Measurements from ENCODE around the gene AQP12B.
"Not testable (repeated sequence)": the region's sequence is repeated elsewhere in the genome, so short reads cannot be mapped to it uniquely, and the experiment has no call there.

Gene AQP12B

DNA sequence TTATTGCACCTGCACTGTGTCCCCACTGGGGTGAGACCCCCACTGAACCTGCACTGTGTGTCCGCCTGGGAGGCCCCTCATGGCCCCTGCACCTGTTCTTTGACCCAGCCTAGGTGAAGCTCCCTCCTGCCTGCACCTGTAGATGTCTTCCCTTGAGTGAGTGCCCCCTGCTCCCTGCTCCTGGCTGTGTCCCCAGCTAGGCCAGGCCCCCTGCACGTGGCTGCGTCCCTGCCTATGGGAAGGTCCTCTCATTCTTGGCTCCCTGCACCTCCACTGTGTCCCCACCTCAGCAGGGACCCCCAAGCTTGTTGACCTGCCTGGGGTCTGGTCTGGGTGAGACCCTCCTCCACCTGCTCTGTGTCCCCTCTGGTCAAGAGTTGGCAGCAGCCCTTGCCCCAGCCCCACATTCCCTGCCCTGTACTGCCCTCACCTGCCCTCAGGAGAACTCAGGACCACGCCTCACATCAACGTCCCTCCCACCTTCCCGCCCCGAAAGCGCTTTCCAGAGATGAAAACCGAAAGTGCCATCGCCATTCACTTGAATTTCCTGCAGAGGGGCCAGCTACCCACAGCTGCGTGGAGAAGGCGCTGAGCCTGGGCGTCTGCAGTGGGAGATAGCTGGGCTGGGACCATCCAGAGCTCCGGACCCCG lies 769 bp upstream of the AQP12B start:
- DNase-seq (ENCODE audit: low spot score) = not testable (repeated sequence)

DNA sequence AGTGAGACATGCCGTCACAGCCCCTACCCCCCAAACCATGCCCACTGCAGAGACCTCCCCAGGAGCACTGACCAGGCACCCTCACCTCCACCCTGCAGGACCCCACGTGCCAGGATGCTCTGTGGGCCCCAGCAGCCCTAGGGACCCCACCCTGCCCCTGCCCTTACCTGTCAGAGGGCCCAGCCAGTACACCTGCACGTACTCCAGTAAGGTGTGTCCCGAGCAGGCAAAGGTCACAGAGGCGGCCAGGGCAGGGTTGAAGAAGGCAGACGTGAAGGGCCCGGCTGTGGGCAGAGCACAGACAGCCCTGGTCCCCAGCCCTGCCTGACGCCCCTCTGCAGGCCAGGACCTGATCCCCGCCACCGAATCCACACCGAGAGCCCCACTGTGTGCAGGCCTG lies 2.5 kb downstream of the AQP12B start:
- DNase-seq (ENCODE audit: low spot score) = not testable (repeated sequence)

DNA sequence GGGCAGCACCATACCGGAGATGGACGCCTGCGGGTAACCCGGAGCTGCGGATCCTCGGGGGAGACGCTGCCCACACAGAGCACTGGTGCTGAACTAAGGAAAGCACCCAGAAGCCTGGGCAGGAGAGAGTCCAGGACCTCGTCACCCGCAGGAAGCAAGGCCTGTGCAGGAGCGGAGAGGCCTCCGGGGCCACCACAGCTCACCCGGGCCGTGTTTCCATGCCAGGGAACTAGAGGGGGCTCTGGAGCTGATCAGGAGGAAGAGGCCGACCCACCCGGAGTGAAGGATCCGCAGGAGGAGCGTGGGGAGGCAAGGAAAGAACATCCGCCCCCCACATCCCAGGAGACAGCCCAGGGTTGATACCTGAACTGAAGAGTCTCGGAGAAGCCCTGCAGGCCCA lies 3.8 kb downstream of the AQP12B start:
- DNase-seq (ENCODE audit: low spot score) = not testable (repeated sequence)

DNA sequence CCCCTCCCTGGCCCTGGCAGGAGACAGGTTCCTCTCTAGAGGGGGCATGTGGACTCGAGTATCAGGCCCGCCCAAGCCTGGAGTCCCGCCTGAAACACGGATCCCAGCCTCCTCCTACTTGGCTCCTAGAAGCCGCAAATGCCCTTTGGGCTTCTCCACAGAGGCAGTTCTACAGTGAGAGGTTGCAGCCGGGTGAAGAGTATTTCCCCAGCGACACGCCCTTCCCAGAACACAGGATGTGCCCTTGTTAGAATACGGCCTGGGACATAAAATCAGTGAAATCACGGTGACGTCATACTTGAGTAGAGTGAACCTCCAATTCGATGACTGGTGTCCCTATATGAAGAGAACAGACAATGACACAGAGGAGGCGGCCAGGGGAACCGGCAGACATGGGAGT lies 4.6 kb downstream of the AQP12B start:
- DNase-seq (ENCODE audit: low spot score) = not testable (repeated sequence)

DNA sequence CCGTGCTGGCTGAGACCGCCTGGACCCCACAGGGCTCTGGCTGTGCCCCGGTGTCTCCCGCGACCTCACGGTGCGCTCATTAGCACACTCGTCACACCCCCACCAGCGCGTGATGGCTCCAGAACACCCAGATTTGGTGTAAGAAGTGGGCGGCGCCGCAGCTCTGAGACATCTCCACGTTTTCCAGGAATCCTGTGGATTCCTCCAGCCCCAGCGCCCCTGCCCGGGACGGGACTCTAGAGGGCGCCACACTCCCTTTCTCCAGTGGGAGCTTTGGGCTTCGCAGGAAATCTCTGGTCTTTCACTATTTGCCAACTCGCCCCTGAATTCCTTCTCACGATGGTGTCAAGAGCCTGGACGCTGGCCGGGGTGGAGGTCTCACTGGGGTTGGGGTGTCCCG lies 7.3 kb downstream of the AQP12B start:
- not testable (repeated sequence) for DNase-seq (ENCODE audit: low spot score)

DNA sequence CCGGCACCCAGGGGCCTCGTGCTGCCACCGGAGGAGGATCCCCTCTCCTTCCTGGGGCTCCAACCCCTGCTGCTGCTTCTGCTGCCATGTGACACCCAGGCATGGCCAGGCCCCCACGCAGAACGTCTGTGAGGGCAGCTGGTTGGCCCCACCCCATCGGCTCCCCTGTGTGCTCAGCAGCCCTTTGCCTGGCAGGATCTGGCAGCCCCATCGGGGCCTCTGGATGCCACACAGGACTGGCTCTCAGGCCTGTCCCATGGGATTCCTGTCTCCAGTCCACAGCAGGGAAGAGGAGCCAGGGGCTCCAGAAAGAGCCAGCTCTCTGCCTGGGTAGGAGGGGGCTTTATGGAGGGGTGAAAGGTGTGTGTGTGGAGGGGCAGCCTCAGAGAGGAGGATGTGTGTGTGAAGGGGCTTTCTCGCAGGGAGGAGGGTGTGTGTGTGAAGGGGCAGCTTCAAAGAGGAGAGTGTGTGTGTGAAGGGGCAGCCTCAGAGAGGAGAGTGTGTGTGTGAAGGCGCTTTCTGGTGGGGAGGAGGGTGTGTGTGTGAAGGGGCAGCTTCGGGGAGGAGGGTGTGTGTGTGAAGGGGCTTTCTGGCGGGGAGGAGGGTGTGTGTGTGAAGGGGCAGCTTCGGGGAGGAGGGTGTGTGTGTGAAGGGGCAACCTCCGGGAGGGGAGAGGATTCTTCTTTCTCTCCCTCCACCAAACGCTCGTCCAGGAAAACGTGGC lies 8.1 kb downstream of the AQP12B start:
- not testable (repeated sequence) for DNase-seq (ENCODE audit: low spot score)

DNA sequence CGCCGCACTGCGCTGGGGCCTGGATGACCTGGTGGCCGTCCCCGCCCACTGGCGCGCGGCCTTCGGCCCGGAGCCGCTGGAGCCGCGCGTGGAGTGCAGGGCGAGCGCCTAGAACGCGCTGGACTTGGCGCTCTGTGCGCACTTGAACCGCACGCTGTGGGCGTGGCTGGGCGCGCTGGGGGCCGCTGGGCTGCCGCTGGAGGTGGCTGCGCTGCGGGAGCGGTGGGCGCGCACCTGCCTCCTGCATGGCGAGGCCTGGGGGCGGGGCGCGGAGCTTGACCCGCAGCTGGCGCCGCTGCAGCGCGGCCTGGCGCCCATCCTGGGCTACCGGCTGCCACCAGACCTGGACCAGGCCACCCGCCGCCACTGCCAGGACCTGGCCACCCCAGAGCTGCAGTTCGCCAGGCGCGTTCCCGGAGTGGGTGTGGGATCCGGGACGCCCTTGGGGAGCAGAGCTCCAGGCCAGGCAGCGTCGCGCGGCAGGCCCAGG lies 9.9 kb downstream of the AQP12B start:
- no peak for DNase-seq (ENCODE audit: low spot score)

DNA sequence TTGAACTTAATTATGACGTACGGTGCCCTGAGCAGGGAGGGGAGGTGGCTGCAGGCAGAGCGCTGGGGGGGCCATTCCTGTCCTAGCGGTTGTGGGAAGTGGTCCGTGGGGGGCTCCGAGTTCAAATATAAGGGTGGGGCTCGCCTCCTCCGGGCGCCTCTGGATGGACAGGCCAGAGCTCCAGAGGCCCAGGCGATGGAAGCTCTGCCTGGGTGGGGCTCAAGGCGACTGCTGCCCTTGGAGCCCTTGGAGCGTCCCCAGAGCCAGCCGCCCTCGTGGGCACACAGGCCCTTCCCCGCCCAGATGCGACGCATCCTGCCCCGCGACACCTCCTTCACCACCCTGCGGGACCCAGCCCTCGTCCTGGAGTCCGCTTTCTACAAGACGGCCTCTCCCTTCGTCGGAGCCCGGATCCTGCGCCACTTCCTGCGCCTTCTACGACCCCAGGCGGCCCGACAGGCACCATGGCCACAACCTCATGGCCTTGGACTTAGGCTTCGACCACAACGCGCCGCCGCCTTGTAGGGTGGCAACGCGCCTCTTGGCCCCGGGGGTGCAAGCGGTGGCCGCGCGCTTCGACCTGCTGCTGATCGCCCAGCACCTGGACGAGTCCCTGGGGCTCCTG lies 10.5 kb downstream of the AQP12B start:
- DNase-seq (ENCODE audit: low spot score) = no peak

DNA sequence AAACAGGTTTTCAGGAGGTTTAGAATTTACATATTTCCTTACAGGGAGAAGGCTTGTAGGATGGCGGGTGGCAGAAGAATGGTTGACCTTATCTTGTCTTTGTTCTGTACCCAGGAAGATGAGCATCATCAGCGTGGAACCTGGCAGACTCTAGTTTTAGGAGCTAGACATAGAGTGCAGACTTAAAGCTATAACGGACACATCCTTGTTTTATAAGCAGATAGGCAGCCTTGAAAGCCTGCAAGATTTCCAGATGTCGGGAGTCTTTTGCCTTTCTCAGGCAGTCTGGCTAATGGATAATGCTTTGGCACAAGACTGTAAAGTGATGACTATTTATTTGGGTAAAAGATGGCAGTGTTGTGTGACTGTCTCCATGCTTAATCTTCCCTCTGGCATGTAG lies 11.7 kb downstream of the AQP12B start:
- no peak for DNase-seq (ENCODE audit: low spot score)

DNA sequence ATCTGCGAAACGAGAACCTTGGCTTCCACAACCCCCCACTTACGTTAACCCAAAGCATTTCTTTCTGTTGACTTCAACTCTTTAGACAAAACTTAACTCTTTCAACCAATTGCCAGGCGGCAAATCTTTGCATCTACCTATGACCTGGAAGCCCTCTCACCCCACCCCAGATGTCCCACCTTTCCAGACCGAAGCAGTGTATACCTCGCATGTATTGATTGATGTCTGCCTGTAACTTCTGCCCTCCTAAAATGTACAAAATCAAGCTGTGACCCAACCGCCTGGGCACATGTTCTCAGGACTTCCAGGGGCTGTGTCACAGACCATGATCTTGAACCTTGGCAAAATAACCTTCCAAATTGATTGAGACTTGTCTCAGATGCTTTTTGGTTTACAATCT lies 12.3 kb downstream of the AQP12B start:
- DNase-seq (ENCODE audit: low spot score) = no peak

DNA sequence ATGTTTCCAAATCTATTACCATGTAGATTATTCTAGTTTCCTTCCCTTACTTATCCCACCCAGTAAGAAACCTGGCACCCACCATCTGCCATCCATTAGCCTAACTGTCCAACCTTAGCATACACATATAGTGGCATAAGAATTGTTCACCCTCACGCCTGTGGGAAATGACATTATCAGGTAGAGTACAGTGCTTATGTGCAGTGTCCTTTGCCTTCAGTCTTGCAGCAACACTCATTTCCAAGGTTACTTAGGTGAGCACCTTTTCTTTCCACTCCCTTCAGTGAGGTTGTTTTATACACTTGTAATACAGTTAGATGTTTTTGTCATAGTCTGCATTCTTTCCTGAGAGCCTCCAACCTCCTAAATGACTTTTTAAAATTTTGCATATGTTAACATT lies 18.1 kb downstream of the AQP12B start:
- DNase-seq (ENCODE audit: low spot score) = no peak

DNA sequence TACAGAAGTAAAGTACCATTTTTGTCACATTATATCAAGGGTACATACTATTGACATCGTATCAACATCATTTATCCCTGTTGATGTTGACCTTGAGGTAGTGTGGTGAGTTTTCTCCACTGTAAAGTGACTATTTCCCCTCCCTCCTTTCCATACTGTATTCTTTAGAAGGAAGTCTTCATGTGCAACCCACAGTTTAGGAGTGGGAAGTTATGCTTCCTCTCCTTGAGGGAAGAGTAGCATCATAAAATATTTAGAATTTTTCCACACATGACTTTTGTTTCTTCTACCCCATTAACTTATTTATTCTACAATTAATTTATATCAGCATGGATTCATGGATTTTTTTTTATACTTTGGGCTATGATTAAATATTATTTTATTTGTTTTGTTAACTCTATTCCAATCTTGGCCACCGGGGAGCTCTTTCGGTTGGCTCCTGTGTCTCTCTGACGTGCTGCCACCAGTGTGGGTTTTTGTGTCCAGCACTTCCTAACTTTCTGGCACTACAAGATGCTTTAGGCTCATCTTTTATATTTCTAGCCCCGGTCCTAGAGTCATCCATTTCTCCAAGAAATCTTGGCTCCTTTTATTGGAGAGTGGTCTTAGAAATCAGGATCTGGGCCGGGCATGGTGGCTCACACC lies 19.0 kb downstream of the AQP12B start:
- DNase-seq (ENCODE audit: low spot score) = no peak

DNA sequence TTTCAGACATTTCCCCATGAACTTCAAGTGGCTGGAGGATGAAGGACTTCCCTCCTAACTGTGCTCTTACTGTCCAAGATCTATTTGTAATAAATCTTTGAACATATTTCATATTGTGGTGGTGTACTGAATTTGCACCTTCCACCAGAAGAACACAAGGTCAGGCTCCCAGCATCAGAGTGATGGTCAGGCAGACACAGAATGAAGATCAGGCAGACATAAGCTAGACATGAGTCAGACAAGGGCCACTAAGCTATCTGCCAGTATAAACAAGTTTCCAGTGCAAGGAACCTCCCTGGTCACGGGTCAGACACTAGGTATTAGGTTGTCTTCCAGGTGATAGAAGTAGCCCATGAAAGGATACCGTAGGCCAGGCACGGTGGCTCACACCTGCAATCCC lies 20.0 kb downstream of the AQP12B start:
- no peak for DNase-seq (ENCODE audit: low spot score)

DNA sequence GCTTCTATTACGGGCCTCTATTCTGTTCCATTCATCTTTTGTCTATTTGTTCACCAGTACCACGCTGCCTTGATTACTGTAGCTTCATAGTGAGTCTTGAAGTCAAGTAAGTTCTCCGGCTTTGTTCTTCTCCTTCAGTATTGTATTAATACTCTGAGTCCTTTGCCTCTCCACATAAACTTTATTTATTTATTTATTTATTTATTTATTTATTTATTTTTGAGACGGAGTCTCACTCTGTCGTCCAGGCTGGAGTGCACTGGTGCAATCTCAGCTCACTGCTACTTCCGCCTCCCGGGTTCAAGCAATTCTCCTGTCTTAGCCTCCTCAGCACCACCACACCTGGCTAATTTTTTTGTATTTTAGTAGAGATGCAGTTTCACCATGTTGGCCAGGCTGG lies 22.8 kb downstream of the AQP12B start:
- not testable (repeated sequence) for DNase-seq (ENCODE audit: low spot score)

DNA sequence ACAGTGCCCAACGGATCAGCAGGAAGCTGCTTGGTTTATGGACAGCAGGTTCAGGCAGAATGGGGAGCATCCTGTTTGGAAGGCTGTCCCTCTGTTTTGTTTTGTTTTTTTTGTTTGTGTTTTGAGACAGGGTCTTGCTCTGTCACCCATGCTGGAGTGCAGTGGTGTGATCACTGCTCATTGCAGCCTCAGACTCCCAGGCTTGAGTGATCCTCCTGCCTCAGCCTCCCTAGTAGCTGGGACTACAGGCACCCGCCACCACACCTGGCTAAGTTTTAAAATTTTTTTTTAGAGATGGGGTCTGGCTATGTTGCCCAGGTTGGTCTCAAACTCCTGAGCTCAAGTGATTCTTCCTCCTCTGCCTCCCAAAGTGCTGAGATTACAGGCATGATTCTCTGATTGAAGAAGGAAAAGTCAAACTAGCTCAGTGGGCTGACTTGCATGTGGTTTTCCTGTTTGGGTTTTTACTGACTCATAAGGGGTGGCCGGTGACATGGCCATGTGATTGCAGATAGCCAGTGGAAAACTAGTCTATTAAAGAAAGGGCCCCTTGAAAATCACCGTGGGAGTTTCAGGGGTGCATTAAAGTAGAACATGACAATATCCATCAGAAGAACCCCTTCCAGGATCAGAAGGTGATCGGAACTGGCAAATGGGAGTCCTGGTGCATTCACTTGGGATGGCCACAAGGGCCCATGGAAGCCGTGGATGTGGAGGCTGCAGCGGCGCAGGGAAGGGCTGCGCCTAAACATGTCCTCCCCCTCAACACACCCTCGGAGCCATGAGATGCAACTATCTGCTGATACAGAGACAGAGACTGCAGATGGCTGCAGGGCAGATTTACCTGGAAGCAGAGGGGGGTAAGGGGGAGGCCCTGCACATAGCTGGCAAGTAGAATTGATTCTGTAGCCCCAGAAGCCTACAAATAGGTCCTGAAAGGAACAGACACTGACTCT lies 26.5 kb downstream of the AQP12B start:
- no peak for DNase-seq (ENCODE audit: low spot score)

DNA sequence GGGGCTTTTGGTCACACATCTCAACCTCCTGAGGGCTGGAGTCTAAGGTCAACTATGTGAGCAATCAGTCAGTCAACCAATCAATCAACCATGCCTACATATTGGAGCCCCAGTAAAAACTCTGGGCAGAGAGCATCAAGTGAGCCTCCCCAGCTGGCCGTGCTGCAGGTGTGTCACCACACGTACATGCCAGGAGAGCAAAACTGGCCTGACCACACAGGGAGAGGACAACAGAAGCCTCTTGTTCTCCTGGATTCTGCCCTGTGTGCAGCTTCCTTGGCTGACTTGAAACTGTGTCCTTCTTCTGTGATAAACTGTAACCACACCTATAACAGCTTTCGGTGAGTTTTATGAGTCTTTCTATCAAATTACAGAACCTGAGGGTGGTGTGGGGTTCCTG lies 31.5 kb downstream of the AQP12B start:
- no peak for DNase-seq (ENCODE audit: low spot score)

DNA sequence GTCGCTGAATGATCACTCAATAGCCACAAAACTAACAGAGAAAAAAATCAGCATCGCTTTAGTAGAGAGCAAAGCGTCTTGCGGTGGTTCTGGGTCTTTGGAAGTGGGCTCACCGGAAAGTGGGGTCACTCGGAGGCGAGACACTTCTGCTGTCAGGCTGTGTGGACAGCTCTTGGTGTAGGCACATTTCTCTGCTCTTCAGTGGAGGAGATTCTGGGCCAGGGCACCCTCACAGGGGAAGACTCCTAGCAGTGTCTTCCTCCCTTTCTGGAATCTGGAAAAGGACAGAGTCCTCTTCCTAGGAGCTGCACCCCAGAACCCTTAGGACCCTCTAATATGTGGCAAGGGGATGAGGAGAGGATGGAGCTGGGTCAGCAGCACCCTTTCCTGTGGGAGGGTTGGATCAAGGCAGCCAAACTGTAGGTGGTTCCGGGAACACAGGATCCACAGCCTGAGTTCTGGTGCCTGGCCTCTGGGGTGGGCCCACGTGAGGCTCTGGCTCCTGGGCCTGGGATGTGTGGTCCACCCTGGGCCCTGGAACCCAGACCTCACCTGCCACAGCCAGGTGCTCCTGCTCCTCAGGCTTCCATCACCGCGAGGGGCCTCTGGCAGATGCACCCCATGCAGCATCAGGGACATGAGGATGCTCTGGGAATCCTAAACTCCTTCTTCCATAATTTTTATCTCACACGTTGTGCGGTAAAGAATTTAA lies 32.3 kb downstream of the AQP12B start:
- DNase-seq (ENCODE audit: low spot score) = no peak

DNA sequence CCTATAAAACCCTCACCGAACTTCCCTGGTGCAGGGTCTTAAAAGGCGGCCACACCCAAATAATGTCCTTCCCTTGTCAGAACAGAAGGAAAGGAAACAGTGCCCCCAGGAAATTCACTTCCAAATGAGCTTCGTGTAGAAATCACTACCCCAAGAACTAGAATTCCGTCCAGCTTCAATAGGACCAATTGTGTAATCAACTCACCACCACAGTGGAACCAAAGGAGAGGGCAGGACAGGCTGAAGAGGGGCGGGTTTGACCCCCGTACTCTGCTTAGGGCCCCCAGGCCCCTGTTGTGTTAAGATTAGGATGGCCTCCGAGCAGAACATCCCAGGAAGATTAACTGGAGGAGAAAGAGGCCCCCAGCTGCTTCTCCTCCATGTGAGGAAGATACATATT lies 33.4 kb downstream of the AQP12B start:
- no peak for DNase-seq (ENCODE audit: low spot score)

DNA sequence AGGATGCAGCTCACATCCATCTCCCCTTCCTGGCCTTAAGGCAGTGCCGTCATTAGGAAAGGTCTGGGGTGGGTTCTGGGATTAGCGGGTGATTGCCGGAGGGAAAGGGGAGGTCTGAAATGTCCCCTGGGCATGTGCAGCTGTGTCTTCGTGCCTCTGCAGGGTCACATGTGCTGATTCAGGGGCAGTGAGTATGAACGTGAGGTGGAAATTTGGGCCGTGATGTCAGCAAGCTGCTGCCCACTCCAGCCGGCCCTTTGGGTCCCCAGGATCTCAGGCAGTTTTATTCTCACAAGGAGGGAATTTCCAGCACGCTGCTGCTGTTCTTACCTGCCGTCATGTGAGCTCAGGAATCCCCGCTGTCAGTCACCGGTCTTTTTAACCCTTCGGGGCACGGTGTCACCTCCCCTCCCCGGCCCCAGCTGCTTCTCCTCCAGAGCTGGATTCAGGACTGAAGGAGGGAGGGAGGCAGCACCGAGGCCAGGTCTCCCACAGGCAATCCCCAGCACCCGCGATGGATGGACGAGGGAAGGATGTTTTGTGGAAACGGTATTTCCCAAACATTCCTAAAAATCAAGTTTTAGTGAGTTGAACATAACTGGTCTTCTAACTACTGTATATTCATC lies 33.9 kb downstream of the AQP12B start:
- DNase-seq (ENCODE audit: low spot score) = no peak

DNA sequence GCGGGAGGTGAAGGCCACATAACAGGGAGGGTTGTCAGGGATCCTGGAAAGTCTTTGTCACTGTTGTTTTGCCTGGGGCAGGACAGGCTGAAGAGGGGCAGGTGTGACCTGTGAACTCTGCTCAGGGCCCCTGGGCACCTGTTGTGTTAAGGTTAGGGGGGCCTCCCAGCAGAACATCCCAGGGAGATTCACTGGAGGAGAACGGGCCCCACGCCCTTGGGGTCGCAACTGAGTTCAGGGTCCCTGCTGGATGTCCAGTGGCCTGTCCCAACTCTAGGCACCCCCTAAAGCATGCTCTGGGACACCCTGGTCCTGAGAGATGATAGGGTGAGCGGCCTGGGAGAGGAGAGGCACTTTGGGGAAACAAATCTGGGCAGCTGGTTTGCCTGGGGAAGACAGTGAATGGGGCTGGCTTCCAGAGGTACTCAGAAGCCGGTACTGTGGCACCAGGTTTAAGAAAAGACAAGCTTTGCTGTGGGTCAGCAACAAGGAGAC lies 34.5 kb downstream of the AQP12B start:
- no peak for DNase-seq (ENCODE audit: low spot score)

Measured in cerebellar cortex (tissue), 1 donor.